Fibroblast of skin of left biceps (primary cell): Measurements from ENCODE around the gene CYP26B1.

ENCODE experiments used
- DNase-seq, 2 experiments: peaks; one replicate each; pipeline ENCODE4 v3.0.0-alpha.2; 2013; ENCODE audit warnings: low read depth in 2 of 2

CYP26B1 gene

DNA sequence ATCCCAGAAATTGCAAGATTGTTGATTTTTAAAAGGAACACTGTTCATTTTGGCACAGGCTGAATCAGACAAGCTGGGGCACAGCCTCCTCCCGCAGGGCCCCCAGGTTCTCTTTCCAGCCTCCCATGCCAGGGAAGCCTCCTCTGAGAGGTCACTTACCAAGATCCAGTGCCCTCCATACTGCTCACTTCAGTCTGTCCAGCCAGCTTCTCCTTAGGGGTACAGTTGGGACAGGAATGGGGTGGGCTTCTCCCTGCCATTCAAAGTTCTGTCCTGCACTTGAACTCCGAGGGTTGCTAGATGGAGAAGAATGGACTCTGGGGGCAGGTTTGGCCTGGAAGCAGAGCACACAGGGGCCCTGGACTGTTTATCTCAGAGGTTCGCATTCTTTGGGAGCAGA is 7.5 kb upstream of the CYP26B1 start:
- no peak for DNase-seq

DNA sequence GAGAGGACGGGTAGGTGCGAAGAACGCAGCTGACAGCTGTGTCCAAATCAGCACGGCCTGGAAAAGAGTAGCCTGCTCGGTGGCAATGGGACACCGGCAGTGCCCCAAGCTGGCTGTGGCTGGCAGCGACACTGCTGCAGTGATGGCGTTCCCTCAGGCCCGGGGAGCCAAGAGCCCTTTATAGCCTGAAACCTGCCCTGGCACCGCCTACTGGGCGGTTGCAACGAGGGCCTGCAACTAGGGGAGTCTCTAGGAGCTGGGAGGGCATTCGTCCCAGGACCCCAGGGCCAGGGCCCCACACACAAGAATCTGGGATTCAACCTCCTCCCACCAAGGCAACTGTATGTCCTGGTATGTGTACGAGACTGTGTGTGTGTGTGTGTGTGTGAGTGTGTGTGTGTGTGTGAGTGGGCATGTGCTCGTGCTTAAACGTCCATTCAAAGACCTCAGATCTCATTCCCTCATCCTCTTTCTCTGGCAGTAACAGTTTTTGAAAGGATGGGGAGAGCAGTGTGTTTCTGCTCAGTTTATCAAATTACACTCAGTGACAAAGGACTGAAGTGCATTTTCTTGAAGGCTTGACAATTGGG is 6.8 kb upstream of the CYP26B1 start:
- no peak for DNase-seq

DNA sequence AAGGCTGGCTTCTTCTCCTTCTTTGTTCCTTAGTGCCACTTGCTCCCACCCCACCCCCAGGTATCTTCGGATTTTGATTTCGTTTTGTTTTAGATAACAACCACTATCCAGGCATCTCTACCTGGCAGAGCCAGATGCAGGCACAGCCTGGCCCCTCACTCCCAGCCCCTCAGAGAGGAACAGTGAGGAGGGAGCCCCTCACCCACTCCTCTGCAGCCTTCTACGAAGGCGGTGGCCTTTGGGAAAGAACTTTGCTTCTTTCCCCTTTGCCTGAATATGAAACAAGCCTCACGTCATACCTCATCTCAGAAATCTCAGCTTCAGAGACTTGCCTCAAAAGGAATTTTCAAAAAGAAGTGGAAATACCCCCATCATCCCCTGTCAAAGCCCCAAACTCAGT is 6.3 kb upstream of the CYP26B1 start:
- DNase-seq, result no peak

DNA sequence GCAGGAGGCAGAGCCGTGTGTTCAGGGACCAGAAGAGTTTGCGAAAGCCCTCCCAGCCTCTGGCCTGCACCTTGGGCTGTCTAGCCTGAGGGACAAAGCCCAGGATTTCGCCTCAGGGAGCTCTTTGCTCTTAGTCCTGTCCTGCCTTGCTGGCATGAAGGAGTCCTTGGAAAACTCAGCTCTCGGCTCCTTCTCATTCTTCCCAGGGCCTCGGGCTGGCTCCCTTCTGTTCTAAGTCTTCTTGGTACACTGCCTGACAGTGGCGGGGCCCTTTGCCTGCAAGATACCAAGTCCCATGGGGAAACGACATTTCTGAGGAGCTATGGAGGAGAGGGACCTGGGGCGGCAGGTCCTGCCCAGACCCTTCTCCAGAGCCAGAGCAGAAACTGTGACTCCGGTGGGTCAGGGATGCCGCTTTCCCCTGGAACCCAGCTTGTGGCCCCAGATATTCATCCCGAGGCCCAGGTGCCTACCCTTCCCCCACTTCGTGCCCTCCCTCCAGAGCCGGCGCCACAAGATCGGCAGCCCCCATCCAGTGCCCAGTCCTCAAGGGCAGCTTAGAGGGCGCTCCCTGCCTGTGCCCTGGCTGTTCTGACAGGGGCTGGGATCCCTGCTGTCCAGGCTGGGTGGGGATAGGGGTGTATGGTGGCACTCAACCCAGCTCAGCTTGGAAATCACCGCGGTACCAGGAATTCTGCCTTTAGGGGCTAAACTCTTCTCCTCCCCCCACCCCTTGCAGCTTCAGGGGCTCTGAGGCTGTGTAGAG is 5.5 kb upstream of the CYP26B1 start:
- DNase-seq, result no peak

DNA sequence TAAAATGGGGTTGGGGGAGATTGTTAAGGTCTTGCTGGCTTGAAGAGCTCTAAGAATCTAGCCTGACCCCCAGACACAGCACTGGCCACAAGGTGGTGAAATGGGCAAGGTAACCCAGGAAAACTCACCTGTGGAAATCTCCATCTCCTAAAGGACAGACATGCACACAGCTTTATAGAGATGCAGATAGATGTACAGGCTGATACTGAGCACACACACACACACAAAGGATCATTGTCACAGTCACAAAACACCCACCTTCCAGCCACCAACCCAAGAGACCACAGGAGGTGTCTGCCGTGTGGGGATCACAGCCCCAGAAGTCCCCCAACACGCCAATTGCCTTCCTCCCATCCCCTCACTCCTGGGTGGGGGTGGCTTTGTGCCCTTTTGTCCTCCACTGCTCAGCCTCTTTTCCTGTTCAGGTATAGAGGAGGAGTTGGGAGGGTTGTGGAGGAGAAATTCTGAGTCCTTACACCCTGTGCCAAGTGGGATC is 3.2 kb upstream of the CYP26B1 start:
- DNase-seq, result no peak

DNA sequence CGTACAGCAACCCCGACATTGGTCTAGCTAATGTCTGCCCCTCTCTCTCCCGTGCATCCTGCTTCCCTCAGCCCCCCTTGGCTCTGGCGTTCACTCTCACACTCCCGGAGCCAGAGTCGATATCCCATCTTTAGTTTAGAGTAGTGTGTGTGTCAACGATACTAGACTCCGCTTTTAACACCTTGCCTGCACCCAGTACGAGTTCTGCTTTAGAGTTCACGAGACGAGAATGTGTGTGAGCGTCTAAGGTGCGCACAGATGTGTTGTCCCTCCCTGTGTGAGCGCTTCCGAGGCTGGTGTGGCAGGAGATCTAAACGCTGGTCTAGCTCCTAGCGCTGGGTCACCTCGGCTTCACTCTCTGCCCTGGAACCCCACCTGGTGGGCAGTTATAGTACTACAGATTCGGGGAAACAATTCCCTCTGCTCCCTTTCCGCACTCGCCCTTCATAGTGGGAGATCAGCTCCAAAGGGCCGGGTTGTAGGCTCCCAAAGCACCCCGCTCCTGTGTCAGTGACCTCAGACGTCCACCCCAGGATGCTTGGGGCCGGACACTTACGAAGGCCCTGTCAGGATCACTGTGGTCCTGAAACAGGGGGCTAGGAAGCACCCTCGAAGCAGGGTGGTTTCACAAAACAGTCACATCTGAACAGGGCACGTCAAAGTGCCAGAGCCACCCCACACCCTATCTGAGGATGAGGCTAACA is 2.6 kb upstream of the CYP26B1 start:
- DNase-seq, result peak in 1 of 2 experiments; percentile 39

DNA sequence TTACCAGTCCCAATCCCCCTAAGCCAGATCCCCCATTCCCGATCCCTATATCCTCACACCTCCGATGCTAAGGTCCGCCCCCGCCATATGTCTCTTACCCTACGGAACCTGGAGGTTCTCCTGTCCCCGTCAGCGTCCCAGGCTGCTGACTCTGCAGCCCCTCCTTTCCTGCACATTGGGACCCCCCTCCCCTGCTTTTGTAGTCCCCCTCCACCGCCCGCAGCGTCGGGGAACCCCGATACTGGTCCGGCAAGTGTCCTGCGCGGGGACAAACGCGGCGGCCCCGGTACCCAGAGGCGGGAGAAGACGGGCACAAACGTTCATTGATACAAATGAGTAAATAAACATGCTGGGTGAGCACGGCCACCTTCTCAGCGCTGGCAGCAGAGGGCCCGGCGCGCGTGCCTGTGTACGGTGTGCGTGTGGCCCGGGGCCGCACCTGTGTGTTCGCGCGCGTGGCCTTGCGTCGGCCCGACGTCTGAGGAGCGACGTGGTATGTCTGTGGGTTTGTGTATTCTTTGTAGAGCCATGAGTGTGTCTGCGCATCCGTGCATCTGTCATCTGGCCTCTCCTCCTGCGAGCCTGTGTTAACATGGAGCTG is 2.0 kb upstream of the CYP26B1 start:
- DNase-seq, result no peak

DNA sequence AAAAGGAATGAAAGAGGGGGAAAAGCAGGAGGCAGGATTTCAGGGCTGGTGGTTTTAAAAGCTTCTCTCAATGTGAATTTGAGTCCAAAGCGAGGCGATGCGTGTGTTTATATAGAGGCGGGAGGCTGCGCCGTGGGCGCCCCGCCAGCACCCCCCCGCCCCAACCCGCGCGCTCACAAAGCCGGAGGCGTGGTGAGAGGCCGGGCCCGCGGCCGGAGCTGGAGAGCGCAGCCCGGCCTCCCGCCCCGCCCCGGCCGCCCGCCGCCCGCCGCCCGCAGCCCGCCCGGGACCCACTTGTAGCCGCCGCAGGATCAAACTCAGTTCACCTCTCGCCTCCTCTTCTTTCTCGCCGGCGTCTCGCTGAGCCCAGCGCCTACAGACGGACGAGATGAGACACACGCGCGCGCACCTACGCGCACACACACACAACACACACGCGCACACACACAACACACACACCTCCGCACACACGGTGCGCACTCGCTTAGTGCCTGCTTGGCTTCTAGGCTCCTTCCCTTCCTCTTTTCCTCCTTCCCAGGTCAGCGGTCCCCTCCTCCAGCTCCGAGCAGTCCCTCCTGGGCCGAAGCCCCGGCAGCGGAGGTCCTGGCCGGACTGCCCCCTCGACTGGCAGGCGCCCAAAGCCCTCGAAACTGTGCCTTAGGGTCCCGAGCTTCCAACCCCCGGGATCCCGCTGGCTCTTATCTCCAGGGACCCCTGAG is 1.3 kb upstream of the CYP26B1 start:
- DNase-seq, result no peak

DNA sequence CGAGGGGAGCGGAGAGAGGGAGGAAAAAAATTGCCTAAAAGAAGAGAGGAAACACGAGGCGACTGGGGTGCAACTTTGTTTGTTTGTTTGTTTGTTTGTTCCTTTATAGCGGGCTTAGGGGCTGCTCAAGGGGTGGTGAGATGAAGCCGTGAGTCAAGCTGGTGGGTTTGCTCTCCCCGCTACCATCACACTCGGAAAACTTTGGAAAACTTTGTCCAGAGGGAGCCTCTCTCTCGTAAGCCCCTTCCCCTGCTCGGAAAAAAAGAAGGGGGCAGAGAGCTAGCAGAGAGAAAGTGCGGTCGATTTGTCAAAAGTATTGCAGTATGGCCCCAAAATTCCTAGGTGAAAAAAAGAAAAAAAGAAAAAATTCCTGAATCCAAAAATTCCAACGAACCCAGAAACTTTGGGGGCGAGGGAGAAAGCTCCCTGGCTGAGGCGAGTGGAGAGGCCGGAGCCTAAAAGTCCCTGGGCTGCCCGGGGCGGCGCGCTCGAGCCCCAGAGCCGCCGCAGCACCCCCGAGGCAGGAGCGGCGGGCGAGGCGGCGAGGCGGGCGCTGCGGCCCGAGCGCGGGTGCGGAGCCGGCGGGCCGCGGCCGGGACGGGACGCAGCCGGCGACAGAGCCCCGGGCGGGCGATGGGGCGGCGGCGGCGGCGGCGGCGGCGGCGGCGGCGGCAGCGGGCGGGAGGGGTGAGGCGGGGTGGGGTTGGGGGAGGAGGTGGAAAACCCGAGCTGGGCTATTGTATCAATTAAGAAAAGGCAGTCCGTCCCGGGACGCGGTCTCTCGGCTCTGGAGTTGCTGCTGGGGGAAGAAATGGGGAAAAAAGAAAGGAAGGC is 558 bp upstream of the CYP26B1 start:
- DNase-seq, result no peak

DNA sequence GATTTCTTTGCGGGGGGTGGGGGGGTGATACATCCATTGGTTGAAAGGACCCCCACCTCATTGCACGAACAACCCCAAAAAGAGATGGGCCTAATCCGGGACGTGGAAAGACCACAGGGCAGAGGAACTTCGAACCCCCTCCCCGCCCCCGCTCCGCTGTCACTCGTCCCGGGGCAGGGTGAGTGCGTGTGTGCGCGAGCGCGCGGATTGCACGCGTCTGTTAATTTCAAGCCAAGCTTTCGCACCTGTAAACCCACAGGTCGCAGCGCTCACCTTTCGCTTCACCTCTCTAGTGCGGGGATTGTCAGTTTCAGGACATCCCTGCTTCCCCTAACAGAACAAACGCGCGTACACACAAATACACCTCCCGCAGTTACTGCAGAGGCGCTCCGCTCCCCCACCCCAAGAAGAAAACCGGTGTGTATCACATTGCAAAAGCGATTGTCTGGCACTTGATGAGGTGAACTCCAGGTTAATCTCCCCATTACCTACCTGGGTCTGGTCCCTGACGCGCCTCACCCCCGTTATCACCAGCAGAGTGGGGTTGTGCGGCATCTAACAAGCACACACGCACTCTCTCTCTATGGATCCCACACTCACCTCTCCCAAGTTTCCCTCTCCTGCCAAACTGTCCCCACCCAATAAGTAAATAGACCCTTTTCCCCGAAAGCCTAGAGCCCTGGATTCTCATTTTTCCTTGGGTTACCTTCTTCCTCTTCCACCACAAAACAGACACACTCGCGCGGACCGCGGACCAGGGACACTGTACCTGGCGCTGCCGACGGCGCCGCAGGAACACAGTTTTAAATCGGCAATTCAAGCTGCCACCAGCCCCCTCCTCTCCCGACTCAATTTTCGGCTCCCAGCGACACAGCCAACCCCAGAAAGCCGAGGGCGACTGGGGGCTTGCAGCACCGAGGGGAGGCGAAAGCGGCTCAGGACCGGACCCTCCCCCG is 1.0 kb downstream of the CYP26B1 start:
- DNase-seq, result no peak

DNA sequence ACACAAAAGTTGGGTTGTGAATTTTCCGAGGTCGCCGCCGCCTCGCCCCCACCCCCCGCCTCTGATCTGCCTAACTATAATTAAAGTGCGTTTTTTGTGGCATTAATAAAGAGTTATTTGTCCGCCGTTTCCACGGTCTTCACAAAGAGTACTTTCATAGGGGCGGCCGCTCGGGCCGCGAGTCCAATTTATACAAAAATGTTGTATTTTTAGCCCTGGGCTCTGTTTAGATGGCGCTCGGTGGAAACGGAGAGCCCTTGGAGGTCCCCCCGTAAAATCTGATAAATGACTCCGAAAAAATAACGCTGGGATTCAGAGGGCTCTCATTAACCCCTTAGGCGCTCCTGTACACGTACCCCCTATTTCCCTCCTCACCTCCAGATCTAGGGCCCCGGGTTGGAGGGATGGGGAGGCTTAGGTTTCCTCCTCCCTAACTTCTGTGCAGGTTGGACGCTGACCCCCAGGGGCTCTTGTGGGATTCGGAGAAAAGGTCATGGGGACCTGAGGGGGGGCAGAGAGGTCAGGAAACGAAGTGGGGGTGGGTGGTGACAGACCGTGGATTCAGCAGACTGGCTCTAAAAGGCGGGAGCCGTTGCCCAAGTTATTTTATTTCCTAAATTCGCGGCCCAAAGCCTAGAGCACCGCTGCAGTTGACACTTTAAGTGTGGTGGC is 1.9 kb downstream of the CYP26B1 start:
- DNase-seq, result no peak

DNA sequence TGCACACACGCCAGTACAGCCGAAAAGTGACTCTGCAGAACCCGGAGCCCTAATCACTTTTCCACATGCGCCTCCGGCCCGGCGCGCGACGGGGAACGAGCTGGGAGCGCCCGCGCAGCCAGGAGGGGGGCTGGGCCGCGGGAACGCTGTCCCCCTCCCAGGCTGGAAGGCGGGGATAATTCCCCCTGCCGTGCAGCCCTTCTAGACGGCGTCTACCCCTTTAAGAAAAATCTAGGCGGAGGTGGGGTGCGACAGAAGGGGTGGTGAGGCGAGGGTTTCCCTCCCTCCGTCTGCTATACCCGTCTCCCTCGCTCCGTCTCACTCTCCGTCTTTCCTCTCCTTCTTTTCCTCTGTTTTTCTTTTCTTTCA is 2.4 kb downstream of the CYP26B1 start:
- DNase-seq, result no peak

DNA sequence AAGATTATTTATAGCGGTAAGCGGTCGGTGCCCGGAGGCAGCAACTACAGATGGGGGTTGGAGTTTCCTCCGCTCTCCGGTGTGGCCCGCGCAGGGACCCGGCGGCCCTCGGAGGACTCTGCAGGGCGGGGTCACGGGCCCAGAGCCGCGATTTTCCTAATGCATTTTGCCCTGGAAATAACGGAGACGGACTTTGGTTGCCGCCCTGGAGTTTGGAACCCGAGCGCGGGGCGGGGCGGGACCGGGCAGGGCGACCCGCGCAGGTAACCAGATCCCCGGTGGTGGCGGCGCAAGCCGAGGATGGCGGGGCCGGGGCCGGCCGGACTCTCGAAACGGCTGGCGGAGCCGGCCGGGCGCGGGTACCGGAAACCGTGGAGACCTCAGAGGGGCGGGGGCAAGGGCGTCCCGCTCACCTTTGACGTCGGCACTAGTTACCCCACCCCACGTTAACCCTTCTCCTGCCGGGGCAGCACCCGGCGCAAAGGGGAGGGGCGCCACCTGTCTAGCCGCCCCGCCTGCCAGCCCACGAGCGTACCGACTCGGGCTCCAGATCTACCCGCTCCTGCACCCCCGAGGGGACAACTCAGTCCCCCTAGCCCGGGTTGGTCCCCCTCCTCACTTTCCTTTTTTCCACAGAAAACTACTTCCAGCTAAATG is 2.9 kb downstream of the CYP26B1 start:
- DNase-seq, result no peak

DNA sequence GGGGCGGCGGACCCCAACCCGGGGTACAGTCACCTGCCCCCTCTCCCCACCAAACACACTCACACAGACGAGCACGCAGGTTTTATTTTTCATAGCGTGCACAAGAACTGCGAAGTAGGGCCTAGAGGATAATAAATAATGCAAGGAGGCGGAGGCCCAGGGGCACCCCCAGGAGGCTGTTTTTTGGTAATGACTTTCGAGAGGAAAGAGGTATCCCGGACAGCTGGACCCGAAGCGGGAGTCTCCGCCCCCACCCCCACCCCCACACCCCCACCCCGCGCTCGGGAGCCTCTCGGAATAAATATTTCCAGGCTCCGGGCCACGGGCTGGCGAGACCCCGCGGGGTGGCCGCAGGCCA is 3.4 kb downstream of the CYP26B1 start:
- no peak for DNase-seq

DNA sequence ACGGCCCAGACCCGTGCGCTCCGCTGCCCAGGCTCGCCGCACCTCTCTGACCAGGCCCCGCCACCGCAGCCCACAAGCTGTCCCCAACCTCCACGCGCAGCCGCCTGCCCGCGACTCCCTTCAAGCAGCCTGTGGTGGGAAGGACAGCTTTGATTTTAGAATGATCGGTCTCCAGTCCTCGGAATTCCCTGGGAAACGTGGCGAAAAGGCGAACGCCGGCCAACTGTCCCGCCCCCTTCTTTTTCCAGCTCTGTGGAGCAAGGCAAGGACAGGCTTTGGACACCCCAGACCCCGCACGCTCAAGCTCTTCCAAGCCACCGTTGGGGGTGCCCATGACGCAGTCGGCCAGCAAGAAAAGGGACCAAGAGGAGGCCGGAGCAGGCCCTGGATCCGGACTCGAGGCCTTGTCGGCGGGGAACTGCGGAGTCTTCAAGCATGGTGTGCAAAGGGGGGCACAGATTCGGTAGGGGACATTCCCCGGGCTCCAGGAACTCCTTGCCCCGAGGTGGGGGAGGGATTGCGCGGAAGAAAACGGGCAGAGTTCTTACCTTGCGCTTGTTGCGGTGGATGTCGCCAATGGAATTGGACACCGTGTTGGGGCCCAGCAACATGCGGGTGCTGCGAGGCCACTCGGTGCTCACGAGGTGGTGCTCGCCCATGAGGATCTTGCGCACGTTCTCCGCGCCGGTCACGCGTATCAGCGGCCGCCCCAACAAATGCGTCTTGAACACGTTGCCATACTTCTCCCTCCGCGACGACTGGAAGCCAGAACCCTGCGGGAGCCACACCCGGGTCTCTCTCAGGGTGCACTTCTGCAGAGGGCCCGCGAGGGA is 4.0 kb downstream of the CYP26B1 start:
- no peak for DNase-seq

DNA sequence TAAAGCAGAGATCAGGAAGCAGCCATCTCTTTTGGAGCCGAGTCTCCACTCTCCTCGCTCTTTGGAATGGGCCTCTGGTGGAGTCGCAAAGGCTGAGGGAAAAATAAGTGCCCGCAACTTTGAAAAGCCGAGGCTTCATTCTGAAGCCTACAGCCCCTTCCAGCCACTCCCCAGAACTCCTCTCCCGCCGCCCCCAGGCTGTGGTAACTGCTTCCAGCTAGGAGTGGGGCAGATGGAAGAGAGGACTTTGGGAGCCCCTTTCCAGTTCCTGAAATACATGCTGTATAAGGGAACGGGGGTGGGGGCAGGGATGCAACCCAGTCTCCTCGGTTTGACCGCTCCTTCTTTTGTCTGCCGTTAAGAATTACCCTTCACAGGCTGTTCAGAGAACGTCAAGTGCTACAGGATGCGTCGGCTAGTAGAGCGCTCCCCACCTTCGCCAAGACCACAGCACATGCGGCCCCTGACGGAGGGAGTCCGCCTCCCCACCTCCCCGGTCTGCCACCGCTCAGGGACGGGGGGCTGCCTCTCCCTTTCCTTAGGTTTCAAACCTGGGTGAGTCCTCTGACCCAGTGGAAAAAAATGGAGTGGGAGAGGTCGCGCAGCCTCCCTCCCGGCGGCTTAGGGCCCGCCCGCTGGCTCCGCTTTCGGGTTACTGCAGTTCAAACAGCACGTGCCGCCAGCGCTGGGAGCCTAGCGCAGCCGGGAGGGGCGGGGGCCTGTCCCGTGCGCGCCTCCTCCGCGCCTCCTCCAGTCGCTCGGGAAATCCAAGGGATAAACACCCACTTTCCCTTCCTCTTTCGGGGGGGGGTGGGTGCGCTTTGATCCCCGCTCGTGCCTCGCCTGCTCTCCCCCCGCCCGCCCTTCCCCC is 4.9 kb downstream of the CYP26B1 start:
- no peak for DNase-seq

DNA sequence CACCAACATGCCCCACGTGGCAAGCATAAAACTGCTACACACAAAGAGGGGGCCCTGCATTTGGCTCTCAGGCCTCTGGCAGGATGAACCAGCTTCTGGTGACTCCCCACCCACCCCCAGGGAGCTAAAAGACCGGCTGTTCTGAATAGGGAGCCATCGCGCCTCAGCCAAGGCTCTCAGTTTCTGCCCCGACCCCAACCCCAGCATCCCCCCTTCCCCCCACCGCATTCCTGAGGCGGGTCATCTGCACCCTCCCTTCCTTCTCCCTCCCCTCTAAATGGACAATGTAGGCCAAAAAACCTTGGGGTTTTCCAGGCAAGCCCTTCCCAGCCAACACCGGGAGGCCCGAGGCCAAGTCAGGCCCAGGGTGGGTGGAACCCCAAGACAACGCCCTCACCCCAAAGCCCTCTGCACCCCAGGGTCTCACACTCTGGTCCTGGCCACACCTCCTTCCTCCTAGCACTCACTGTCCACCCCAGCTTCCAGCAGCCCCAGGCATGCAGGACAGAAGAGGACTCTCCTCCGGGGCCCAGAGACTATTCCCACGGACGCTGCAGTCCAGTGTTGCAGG is 5.7 kb downstream of the CYP26B1 start:
- DNase-seq, result no peak
